Stimulated activated CD4-positive, alpha-beta T cell treated with anti-CD3 and anti-CD28 coated beads, Interleukin-15, amount 100 ng/mL, for 24 hours (primary cell): ENCODE measurements around the gene AXIN1.

ENCODE experiments used
- DNase-seq: peaks from one replicate; pipeline ENCODE4 v3.0.0-alpha.2; 2020

AXIN1 gene

GRCh38 chr16:325375-326145 is 27.0 kb downstream of the AXIN1 start:
- no peak for DNase-seq

DNA sequence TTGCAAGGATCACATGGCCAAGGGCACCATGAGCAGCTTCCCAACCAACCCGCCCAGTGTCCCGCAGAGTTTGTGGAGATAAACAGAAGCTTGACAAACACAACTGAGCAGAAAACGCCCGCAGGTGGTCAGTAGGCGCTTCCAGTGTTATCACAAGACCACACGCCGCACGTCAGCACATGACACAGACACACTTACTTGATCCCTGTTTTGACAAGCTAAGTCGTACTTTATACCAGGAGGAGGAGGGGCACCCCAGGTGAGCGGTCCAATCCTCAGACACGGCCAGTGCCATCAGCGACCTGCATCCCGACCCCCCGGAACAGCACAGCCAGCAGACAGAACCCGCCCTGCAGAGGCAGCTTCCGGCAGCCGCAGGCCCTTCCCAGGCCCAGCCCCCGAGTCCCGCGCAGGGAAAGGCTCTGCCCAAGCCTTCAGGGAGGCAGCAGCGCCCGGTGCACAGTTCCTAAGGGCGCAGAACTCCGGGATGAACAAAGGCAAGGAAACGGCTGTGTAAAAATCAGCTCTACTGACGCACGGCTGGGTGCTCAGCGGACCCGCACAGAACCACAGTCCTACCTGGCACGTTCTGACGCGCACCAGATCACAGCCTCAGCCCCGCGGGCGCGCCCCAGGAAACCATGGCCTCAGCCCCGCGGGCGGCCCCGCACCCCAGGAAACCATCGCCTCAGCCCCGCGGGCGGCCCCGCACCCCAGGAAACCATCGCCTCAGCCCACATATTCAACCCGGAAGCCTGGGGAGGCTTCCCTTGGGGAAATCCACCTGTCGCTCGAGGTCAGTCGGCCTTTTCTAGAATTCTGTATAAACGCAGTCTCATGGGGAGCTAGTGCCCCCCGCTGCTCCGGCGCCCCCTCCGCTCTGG is 27.8 kb downstream of the AXIN1 start:
- DNase-seq, result peak; percentile 63

DNA sequence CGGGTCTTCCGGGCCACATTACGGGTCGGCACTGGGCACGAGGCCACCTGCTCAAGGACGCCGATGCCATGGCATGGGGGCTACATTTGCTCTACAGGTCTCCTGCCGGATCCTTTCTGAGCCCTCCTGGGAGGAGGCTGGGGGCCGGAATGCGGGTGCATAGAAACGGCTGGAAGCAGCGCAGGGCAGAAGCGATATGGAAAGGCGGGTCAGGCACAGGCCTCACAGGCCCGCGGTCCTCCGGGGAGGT is 28.4 kb downstream of the AXIN1 start:
- DNase-seq, result no peak

- DNase-seq, result no peak
These were observed 29.9 kb downstream of the AXIN1 start for GRCh38 chr16:322476-323143.

GRCh38 chr16:321532-321931 is 31.0 kb downstream of the AXIN1 start:
- DNase-seq, result no peak

DNA sequence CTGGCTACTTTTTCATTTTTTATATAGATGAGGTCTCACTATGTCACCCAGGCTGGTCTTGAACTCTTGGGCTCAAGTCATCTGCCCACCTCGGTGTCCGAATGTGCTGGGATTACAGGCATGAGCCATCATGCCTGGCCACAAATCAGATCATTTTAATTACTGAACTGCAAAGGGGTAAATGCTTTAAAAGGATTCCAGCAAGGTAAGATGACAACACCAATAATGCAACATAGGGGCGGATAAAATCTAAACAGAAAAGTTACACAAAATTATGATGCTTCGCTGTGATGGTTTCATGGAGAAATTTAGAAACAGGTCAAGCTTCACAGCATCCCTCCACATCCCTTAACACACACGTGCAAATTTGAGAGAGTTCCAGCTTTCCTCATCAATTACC is 32.3 kb downstream of the AXIN1 start:
- no peak for DNase-seq

GRCh38 chr16:318628-319027 is 33.9 kb downstream of the AXIN1 start:
- no peak for DNase-seq

DNA sequence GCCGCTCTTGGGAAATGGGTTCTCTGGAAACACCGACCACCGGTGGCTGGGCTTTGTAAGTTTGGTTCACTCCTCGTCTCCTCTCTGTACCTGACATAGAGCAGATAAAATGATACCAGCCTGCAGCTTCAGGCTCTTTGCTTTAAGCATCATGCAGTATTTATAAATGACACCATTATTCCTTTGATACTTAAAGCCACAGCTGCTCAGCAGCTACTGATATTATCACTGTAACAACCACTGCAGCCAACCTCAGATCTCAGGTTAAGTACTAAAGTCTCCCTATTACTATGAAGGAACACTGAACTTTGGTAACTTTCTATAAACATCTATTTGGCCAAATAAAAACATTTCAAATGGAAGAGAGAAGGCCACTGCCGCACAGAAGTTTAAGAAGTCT is 34.9 kb downstream of the AXIN1 start:
- no peak for DNase-seq

- no peak for DNase-seq
These were observed 35.6 kb downstream of the AXIN1 start for GRCh38 chr16:316741-317464.

- DNase-seq, result no peak
These were observed 37.7 kb downstream of the AXIN1 start for GRCh38 chr16:314795-315299.

DNA sequence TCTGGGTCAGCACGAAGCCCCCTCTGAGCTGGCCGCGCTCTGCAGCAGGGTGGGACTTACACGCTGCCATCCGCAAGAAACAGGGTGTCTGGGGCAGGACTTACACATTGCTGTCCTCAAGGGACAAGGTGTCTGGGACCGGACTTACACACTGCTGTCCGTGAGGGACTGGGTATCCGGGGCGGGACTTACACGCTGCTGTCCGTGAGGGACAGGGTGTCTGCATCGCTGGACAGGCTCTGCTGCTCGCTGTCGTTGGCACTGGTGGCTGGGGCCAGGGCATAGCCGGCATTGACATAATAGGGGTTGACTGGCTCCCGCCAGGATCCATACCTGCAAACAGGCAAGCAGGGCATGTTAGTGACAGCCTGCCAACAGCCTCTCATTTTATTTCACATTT is 38.2 kb downstream of the AXIN1 start:
- DNase-seq, result no peak

- DNase-seq, result no peak
These were observed 40.8 kb downstream of the AXIN1 start for GRCh38 chr16:311725-312124.

DNA sequence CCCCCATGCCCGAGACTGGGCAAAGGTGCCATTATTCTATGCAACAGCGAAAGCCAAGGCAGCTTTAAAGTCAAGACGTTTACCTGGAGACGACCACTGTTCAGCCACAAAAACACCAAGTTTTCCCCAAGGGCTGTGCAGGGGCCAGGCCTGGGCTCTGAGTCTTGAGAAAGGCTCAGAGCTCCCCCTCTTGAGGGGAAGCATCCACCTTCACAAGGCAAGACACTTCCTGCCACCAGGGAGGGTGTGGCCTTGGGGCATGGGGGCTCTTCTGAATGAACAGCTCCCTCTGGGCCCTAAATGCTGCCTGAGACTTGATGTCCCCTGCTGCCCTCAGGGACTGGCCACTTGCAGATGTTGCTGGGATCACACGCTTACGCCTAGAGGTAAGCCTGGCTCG is 43.0 kb downstream of the AXIN1 start:
- DNase-seq, result no peak

DNA sequence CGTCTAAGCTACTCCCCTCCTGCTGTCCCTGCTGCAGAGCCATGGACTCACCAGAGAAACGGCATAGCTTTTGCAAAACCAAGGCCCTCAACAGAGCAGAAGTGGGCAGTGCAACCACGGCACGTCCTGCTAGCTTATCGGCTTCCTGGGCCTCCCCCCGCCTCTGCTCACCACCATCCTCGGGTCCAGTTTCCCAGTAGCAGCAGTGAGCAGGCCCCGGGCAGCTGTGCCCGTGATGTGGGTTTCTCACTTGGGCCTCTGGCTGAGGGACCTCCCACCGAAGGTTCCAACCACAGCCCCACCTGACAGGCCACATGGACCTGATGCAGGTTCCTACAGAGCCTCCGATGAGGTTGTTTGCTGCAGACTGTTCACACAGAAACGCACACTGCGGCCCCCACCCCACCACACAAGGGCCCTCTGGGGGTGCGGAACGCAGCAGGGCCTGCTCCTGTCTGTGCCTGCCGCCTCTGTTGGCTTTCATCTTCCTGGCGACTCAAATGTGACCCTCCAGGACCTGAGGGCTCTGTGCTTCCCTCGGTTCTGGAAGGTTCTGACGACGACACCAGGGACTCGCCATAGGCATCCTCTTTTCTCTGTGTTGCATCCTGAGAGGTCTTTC is 44.7 kb downstream of the AXIN1 start:
- no peak for DNase-seq

DNA sequence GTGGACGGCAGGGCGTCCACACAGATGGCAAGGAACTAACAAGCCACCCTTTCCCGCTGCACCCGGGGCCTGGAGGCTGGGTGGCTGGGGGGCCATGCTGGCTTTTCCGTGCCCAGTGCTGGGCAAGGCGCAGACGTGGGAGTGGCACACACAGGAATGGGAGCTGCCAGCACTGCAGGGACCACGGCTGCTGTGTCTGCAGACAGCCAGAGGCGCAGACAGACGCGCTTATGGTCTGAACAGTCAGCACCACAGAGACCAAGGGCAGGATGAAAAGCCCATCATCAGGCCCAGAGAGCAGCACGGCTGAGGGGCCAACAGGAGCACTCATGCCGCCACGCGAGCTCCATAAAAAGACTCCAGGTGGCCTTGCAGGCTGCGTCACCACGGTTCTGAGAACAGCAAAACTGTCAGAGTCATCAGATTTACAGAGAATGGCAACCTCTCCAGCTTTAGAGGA is 45.6 kb downstream of the AXIN1 start:
- no peak for DNase-seq

GRCh38 chr16:305916-306626 is 46.5 kb downstream of the AXIN1 start:
- DNase-seq, result no peak

DNA sequence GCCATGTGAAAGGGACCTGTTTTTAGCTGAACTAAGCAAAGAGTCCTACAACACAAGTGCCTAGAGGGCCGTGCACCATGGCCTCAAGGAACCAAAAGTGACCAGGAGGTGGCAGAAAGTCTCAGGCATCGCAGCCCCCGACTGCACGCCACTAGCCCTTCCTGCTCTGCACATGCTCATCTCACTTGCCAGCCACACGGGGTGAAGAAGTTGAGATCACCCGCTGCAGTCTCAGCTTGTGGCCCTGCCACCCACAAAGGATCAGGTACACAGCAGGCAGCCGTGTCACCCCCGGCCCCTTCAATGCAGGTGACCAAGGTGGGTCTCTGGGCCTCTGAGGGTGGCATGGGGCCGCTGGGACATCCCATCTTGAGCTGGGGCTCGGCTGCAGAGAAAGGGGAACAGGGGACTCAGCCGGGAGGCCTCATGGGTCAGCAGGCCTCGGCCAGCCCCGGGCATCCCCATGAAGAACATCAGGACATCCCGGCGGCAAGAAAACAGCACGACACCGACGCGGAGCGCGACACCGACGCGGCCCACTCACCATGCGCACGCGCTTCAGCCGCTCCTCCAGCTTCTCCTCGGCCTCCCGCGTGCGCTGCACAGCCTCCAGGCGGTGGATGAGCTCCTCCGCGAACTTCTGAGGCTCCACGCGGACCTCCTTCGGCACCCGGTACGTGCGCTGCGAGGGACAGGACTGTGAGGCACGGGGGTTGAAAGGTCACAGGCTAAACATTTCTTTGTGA is 48.6 kb downstream of the AXIN1 start:
- DNase-seq, result no peak

DNA sequence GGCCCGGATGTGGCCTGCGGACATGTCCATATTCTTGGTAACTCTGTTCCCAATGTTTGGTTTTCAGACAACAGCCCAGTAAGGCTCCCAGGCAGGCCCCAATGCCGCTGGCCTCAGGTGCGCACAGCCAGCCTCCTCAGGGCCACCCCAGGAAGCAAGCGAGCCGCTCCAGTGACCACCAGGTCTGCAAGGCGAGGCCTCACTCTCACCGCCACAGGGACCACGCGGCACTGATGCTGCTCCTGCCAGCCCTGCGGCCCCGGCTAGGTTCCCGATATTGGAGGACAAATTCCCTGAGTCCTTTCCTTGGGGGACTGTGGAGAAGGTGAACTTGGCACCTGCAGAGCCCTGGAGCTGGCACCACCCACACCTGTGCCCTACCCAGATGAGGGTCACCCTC is 50.6 kb downstream of the AXIN1 start:
- DNase-seq, result no peak

GRCh38 chr16:301235-301634 is 51.3 kb downstream of the AXIN1 start:
- no peak for DNase-seq

DNA sequence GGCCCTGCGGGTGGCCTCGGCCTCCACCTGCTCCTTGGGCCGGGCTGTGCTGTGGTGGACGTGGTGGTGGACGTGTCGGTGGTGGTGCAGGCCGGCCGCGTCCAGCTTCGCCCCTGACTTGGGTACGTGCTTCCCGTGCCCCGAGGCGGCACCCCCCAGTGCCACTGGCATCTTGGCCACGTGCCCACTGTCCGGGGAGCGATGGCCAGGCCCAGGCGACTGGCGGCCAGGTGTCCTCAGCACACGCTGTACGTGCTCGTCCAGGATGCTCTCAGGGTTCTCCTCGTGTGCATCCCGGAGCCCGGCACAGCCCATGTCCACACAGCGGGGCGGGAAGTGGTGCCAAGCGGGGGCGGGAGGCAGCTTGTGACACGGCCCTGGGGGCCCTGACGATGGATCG is 54.7 kb downstream of the AXIN1 start:
- DNase-seq, result no peak
